HG02840 (cell line): ENCODE data around the gene ADIRF.
"Not testable (repeated sequence)": the region's sequence is repeated elsewhere in the genome, so short reads cannot be mapped to it uniquely, and the experiment has no call there.

Experiments used
- ATAC-seq: cut with Tn5 transposase; IDR thresholded peaks from one replicate; pipeline ENCODE4 v1.9.1; 2021; ENCODE audit warnings: mild to moderate bottlenecking, moderate library complexity, moderate number of reproducible peaks; ENCODE audit not compliant: unreplicated experiment, low FRiP score

The ADIRF gene

DNA sequence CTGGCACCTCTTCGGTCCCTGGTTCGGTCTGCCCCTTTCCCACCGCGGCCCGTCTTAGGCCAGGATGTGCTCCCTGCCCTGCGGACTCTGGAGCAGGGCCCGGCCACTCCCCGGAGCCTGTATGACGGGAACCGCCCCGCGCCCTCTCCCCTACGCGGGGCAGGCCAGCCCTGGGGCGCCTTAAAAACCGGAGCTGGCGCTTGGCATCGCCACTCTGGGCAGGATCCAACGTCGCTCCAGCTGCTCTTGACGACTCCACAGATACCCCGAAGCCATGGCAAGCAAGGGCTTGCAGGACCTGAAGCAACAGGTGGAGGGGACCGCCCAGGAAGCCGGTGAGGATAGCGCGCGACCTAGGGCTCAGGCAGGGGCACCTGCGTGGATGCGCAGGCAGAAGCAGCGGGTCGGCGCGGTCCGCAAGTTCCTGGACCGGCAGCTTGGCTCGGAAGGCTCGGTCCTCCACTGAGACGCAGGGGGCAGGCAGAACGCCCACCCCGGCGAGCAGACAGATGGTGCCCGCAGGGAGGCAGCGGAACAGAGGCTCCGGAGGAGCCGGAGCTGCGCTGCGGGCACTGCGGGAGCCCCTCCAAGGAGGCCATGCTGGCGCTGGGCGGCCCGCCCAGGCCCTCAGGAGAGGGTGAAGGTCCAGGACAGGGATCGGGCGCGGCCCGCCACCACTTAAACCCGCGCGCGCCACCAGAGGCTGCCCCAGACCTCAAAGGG, at the start of gene ADIRF:
Gene ADIRF (plus strand): TSS at position 212 of the 723 bp plus-strand sequence. CDS start 63 bp downstream, at position 275.
- ATAC-seq: no peak

DNA sequence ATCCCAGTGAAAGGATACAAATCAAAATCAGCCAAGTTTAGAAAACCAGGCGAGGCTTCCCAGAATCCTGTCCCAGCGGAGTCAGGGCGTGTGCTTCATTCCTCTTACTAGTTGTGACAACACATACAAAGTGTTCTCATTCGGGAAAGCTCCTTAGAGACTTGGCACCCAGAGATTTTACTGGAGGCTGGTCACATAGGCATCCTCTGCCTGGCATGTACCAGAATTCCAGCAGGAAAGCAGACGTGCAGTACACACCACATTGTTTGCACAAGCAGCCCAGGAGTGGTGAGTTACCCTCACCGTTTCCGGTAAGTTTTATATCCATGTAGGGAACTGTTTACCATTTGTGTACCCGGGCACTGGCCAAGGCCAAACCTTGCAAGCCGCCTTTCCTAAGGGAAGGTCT, 45.7 kb upstream of the ADIRF start:
- ATAC-seq: no peak

DNA sequence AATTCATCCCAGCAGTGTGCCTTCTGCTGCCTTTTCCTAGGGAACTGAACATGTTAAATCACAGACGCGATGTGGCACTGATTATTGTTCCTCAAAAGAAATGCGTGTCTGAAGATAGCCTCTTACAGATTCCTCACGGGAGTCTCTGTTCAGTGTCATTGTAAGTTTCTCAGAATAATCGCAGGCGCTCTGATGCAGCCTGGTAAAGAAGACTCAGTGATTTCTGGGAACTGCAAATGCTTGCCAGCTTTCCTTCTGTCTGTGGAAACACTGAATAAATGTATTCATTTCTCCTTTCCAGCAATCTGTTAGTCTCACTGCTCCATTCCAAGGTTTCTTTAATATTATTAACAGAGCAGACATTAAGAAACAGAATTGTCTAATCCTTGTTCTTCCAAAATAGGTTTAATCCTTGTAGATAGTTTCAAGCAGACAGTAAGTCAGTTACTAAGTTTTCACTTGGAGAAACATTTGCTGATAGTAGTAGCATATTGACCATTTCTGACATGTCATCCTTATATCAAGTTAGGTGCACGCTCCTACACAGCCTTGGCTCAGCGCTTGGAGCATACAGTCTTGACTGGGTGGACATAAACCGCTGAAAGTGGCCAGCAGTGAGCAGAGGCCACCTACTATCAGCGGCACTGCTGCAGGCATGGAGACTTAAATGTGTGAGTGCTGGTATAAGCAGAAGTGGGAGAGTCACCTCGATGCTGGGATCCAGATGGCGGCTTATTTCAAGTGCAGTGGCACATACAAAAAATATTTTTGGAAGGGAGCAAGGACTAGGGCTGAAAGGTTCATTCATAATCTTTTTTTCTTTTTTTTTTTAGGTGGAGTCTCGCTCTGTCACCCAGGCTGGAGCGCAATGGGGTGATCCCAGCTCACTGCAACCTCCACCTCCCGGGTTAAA, 38.6 kb upstream of the ADIRF start:
- no peak for ATAC-seq

DNA sequence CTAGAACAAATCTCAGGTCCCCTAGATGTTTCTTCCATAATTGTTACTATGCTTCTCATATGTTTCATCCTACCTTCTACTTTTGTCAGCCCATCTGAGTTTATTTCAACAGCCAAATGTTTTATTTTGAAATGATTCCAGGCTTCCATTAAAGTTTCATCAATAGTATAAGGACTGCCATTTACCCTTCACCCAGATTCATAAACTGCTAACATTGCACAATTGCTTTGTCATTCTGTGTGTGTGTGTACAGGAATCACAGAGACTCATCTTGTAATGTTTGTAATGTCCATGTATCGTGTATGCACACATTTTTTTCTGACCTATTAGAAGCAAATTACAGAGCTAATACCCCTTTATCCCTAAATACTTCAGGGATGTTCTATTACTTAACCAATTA, 36.4 kb upstream of the ADIRF start:
- ATAC-seq: no peak

DNA sequence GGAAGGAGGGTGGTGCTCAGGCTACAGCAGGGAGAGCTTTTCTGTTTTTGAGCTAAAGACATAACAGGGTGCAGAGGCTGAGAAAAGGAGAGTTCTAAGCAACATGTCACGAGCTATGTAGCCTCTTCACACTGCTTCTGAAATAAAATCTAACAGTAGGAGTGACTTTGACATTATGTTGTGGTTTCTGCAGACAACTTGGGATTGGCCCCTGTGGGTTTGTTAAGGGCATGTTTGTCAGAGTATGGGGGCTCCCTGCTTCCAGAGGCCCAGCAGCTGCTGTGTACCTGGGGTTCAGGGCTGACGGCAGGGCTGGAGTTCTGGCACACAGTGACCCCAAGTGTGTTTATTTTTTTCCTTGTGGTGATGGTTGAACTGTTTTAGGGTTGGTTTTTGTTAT, 35.6 kb upstream of the ADIRF start:
- no peak for ATAC-seq

DNA sequence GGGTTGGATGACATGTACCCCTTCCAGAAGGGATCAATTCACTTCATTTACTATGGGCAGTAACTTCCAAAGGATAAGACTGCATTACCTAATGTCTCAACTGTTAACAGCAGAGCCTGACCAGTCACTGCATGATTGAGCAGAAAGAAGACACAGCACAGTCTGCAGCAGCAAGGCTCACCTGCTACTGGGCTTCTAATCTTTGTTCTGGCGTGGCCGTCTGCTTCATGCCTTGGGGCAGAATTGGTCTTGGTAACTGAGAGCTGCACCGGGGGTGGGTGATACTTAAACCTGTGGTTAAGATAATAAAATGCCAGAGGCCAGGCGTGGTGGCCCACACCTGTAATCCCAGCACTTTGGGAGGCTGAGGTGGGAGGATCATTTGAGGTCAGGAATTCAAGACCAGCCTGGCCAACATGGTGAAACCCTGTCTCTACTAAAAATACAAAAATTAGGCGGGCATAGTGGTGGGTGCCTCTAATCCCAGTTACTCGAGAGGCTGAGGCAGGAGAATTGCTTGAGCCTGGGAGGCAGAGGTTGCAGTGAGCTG, 34.0 kb upstream of the ADIRF start:
- not testable (repeated sequence) for ATAC-seq

DNA sequence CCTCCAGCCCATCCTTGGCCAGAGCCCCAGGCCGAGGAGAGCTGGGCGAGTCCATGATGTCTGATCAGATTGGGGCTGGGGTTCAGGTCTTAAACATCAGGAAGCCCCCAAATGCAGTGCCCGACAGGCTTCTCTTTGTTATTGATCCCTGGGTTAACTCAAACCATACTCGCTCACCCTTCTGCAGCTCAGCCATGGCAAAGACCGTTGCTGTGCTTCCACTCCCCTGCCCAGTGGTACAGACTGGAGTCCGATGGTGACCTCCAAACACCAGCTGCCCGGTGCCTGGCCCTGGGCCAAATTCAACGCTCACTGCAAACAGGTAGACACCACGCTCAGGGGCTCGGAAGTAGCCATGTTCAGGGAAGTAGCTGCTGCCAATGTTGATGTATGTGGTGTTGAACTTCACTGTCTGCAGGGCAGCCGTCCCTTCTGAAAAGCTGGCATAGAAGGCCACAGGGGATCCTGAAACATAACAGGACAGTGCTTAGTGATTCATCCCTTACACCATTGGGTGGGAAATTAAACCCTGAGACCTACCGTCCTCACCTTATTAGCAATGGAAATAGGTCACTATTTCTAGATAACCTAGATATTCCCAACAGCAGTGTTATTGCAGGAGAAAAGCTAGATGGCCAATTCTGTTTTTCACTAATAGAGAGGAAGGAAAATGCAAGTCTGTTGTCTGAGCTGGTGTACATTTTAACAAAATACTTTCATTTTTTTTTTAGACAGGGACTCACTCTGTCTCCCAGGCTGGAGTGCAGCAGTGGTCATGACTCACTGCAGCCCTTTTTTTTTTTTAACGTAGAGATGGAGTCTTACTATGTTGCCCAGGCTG, 31.4 kb upstream of the ADIRF start:
- ATAC-seq: no peak

DNA sequence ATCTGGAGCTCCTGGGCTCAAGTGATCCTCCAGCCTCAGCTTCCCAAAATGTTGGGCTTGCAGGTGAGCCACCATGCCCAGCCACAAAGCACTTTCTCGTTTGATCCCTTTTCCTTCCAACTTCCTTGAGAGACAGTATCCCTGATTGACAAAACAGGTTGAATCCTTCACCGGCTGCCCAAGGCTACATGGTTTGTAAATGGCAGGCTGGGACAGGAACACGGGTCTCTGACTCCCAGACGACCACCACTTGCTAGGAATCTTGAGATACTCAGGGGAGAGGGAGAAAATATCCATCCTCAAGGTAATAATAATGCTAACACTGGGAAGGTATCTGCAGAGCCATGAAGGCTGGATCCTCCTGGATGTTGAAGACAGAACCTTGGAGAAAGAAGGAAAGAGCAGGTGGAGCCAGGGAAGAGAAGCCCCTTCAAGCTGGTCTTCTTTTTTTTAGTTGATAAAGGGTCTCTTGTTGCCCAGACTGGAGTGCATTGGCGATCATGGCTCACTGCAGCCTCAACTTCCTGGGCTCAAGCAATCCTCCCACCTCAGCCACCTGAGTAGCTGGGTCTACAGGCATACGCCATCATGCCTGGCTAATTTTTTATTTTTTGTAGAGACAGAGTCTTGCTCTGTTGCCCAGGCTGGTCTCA, 30.7 kb upstream of the ADIRF start:
- no peak for ATAC-seq

DNA sequence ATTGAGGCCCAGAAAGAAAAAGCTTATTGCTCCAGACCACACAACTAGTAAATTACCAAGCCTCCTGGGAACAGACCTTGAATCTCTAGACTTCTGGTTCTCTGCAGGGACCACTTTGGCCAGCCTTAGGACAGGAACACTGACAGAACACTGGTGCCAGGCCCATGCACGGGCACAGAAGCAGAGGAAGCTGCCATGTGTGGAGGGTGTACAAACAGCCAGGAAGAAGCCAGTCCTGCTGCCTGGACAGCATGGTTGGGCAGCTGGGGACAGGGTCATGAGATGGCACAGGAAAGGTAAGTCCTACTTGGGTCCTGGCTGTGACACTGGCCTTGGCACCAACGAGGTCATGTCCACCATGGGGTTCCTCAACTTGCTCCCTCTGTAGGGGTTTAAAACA, 30.0 kb upstream of the ADIRF start:
- ATAC-seq: no peak

DNA sequence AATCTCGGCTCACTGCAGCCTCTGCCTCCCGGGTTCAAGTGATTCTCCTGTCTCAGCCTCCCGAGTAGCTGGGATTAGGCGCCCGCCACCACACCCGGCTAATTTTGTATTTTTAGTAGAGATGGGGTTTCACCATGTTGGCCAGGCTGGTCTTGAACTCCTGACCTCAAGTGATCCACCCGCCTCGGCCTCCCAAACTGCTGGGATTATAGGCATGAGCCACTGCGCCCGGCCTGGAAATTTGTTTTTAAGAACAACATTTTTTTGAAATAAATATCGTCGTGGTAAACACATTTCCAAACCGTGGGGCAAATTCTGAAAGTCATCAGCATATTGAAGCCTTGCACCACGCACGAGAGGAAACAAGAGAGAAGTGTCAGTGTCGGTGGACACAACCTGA, 28.2 kb upstream of the ADIRF start:
- not testable (repeated sequence) for ATAC-seq

DNA sequence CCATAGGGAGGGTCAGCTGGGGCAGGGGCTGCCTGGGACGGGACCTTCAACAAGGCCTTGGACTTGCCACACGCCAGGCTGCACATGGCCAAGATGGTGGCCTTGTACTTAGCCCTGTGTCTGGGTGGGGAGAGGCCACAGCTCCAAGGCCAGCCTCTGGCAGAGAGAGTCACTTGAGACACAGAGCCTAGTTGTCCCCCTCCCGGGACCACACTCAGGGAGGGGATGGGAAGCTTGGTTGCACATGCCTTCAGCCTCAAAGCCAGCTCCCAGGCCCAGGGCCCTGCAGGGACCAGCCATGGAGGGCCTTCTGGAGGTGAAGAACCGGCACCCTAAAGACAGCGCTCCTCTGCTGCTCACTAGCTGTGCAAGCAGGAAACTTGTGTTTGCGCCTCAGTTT, 27.6 kb upstream of the ADIRF start:
- no peak for ATAC-seq

DNA sequence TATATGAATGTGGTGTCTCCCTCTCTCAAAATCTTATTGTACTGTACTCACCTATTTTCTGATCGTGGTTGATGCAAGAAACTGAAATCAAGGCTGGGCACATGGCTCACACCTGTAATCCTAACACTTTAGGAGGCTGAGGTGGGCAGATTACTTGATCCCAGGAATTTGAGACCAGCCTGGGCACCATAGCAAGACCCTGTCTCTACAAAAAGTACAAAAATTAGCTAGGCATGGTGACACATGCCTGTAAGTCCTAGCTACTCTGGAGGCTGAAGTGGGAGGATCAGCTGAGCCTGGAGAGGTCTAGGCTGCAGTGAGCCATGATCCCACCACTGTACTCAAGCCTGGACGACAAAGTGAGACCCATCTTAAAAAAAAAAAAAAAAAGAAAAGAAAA, 26.9 kb upstream of the ADIRF start:
- no peak for ATAC-seq

DNA sequence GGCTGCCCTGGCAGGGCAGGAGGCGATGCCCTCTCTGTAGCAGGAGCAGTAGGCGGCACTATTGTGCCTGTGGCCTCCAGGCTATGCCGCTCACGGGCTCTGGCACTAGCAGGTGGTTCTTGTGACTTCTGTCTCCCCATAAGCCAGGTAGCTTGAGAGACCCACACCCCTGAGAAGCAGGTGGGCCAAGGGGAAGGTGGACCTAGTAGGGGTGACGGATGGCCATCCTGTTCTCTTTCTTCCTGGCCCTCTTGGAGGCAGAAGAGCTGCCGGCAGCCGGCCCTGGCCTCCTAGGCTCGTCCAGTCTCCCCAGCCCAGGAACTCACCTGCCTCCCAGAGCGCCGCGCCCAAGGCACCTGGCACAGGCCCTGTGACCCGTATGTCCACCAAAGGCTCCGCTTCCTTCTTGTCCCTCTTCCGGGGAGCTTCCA, 26.3 kb upstream of the ADIRF start:
- ATAC-seq: no peak

DNA sequence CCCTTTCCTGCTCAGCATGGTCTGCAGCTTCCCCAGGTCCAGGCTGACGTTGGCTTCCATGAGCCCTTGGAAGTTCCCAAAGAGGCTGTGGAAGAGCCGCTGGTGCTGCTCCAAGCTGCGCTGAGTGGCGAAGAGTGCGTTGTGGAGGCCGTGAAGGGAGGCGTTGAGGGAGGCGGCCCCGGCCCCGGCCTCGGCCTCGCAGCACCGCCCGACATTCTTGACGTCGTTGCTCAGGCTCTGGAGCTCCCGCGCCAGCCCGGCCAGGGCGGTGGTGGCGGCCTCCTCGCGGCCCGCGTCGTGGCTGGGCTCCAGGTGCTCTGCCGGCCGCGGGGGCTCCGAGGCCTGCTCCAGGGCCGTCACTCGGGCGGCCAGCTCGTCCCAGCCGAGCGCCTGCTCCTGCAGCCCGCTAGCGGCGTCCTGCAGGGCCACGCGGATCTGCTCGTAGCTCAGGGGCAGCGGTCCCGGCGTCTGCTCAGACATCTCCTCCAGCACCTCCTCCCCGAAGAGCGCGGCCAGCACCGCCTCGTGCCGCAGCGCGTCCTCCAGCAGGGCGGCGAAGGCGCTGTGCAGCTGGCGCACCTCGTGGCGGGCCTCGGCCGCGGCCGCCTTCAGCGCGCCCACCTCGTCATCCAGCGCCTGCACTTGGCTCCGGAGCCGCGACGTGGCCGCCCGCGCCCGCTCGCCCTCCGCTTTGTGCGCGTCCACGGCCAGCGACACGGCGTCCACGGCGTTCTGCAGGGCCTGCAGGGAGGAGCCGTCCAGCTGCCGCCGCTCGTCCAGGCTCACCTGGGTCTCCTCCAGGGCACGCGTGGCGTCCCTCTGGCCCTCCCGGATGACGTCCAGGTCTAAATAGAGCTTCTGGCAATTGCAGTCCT, 25.6 kb upstream of the ADIRF start:
- ATAC-seq: no peak

DNA sequence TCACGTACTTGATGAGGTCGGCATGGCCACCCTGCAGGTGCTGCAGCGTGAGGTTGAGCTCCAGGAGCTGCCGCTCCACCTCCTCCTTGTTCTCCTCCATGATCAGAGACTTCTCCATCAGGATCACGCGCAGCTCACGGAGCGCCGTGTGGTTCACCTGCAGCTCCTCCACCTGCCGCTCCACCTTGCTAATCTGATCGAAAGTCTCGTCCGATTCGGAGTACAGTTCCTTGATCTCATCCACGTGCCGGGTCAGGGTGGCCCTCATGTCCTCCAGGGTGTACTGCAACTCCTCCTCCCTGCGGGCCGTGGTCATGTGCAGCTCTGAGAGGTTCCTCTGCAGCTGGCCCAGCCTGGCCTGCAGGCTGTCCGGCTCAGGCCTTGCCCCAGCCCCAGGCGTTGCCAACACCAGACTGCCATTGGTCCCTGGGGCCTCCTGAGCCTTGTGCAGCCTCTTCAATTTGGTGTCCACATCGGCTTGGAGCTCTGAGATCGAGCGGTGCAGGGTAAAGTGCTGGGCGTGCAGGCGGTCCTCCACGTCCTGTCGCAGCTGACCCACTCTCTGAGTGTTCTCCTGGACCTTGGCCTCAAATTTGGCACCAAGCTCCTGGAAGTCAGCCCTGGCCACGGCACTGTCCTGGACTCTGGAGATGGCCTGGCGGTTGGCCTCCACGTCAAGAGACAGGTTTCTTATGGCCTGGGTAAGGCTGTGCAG, 24.8 kb upstream of the ADIRF start:
- no peak for ATAC-seq

DNA sequence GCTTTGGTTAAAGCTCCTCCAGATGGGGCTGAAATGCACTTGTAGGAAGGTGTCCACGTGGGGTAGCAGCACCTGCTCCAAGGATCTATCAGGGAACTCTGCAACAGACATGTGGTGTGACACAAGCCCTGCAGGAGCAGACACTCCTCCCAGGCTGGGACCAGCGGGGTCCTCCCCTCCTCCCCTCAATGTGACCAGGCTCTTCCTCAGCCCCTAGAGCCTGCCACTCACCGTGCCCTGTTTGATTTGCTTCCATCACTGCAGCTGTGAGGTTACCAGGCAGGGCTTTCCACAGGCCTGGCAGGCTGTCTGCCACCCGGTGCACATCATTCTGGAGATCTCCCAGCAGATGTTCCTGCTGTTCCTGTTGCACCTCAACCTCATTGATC, 24.3 kb upstream of the ADIRF start:
- ATAC-seq: no peak

DNA sequence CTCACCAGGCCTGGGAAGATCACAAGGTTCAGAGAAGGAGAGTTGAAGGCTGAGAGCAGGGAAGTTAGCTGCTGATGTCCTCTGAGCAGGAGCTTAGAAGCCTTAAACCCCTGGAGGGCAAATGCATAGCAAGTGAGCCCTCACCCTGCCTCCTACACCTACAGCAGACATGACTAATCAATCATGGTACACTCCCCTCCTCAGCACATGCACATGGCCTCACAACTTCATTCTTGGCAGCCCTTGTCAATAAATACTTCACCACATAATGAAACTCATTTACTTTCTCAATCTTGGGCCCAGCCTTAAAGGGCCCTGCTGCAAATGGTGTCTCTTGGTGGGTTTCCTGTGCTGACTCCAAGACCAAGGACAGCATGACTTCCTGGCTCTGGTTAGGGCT, 23.8 kb upstream of the ADIRF start:
- ATAC-seq: no peak

DNA sequence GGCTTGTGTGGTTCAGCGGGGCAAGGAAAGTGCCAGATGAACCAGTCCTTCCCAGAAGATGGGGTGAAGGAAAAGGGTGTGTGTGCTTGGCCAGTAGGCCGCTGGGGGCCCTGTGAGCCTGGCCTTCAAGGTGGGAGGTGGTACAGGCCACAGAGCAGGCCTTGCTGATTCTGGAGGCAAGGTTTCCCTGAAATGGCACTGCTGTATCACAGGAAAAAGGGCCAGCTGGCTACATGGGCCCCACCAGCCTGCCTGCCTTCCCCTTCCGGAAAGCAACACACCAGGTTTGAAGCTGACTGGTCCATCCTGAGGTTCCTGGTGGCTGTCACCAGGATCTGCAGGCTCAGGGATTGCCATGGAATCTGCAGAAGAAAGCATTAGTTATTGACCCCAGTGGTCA, 23.4 kb upstream of the ADIRF start:
- no peak for ATAC-seq
